Measurements from ENCODE around the gene AGBL1. TPM values are rescaled to one million over a fixed set of nuclear protein-coding genes. Genes with fewer than 3 reads are reported as not detected.

Gene AGBL1
- total RNA-seq, 4 donors from 2014 or later: 0.32 to 0.40 TPM; not detected in 2

- TF ChIP-seq CTCF (IDR thresholded peaks at IDR 0.05) (no peak), POLR2A (IDR thresholded peaks at IDR 0.05) (no peak), POLR2AphosphoS5 (IDR thresholded peaks at IDR 0.05) (no peak), EP300 (IDR thresholded peaks at IDR 0.05; ENCODE audit: low read depth) (no peak)
- no peaks in the 10 kb centered on the region for H3K9me3 ChIP-seq
- no peak overlapping the region for H3K4me3 ChIP-seq
- no peak for DNase-seq
- no peaks in the 10 kb centered on the region for H3K4me1 ChIP-seq
- in situ Hi-C loops (cut with MboI; ENCODE audit: low pct_ligation_motif_present in 1 of 4, low pct_unique_long_range_greater_than_20kb in 1 of 4, low sequenced_read_pairs in 3 of 4) (no loop called here), intact Hi-C loops (cut with DNase I; ENCODE audit: low total_unique reads) (no loop called here)
- H3K27me3 ChIP-seq: peaks cover 4% of the 10 kb centered on the region
- WGBS, 2 donors (ENCODE audit: low coverage in 1 of 2): 40% methylated on average over 1 of the region's 1 CpG; no CpG with 5 or more reads in 1 of the 2 donors
- no peaks in the 10 kb centered on the region for H3K36me3 ChIP-seq
- H3K27ac ChIP-seq: no peak overlapping the region
Observed at GRCh38 chr15:86080302-86080701, 631 bp downstream of the AGBL1 start.

- Histone ChIP-seq H3K36me3 (no peaks in the 10 kb centered on the region), H3K9me3 (no peaks in the 10 kb centered on the region), H3K27me3 (peaks cover 4% of the 10 kb centered on the region), H3K4me1 (no peaks in the 10 kb centered on the region), H3K4me3 (no peak overlapping the region), H3K27ac (no peak overlapping the region)
- in situ Hi-C loops (cut with MboI; ENCODE audit: low pct_ligation_motif_present in 1 of 4, low pct_unique_long_range_greater_than_20kb in 1 of 4, low sequenced_read_pairs in 3 of 4): no loop called here
- 30 to 33% methylated on average over 11 to 13 of the region's 13 CpGs for WGBS, 2 donors (ENCODE audit: low coverage in 1 of 2)
- intact Hi-C loops (cut with DNase I; ENCODE audit: low total_unique reads): no loop called here
- DNase-seq: no peak
- TF ChIP-seq POLR2AphosphoS5 (IDR thresholded peaks at IDR 0.05) (no peak), EP300 (IDR thresholded peaks at IDR 0.05; ENCODE audit: low read depth) (no peak)
Observed at GRCh38 chr15:86082619-86083380, 3.1 kb downstream of the AGBL1 start.

- intact Hi-C loops (cut with DNase I; ENCODE audit: low total_unique reads): no loop called here
Observed at GRCh38 chr15:86087808-86088207, 8.1 kb downstream of the AGBL1 start.

GRCh38 chr15:86089422-86089821, 9.8 kb downstream of the AGBL1 start:
- DNase-seq: no peak
- Histone ChIP-seq H3K9me3 (no peaks in the 10 kb centered on the region), H3K36me3 (no peaks in the 10 kb centered on the region), H3K4me1 (no peaks in the 10 kb centered on the region), H3K27me3 (no peaks in the 10 kb centered on the region), H3K27ac (no peak overlapping the region), H3K4me3 (no peak overlapping the region)
- in situ Hi-C loops (cut with MboI; ENCODE audit: low pct_ligation_motif_present in 1 of 4, low pct_unique_long_range_greater_than_20kb in 1 of 4, low sequenced_read_pairs in 3 of 4): no loop called here
- intact Hi-C loops (cut with DNase I; ENCODE audit: low total_unique reads): no loop called here
- 43 to 57% methylated on average over 3 to 4 of the region's 4 CpGs for WGBS, 2 donors (ENCODE audit: low coverage in 1 of 2)
- TF ChIP-seq POLR2A (IDR thresholded peaks at IDR 0.05) (no peak), CTCF (IDR thresholded peaks at IDR 0.05) (no peak), EP300 (IDR thresholded peaks at IDR 0.05; ENCODE audit: low read depth) (no peak), POLR2AphosphoS5 (IDR thresholded peaks at IDR 0.05) (no peak)

More at GRCh38 chr15:86087808-86088207, 8.1 kb downstream of the AGBL1 start:
- no peak for TF ChIP-seq POLR2AphosphoS5 (IDR thresholded peaks at IDR 0.05)
- TF ChIP-seq POLR2A (IDR thresholded peaks at IDR 0.05): no peak
- no peak for TF ChIP-seq CTCF (IDR thresholded peaks at IDR 0.05)
- no peak for TF ChIP-seq EP300 (IDR thresholded peaks at IDR 0.05; ENCODE audit: low read depth)
- H3K9me3 ChIP-seq: no peaks in the 10 kb centered on the region
- no peaks in the 10 kb centered on the region for H3K4me1 ChIP-seq
- DNase-seq: no peak
- no peaks in the 10 kb centered on the region for H3K36me3 ChIP-seq
- in situ Hi-C loops (cut with MboI; ENCODE audit: low pct_ligation_motif_present in 1 of 4, low pct_unique_long_range_greater_than_20kb in 1 of 4, low sequenced_read_pairs in 3 of 4): no loop called here
- H3K27ac ChIP-seq: no peak overlapping the region
- H3K4me3 ChIP-seq: no peak overlapping the region
- no peaks in the 10 kb centered on the region for H3K27me3 ChIP-seq

Measured in transverse colon (tissue), 4 donors.